Suprapubic skin (tissue), 3 donors: ENCODE measurements around the gene COQ8A.

ENCODE experiments used
- EP300 ChIP-seq: sonication (generic); formaldehyde crosslinking; IDR thresholded peaks from one replicate; pipeline ENCODE4 v1.6.1; 2017; ENCODE audit warnings: antibody characterized with exemption
- POLR2A ChIP-seq, 2 donors: fragments of 450-650 bp; IDR thresholded peaks; one replicate each; pipeline ENCODE4 v1.6.1; 2017; ENCODE audit warnings: antibody characterized with exemption in 2 of 2, mild to moderate bottlenecking in 2 of 2, moderate library complexity in 2 of 2
- TF ChIP-seq, protein P1 (sequence below), 2 donors: fragments of 200-600 bp in 1 of 2; fragments of 450-650 bp in 1 of 2; sonication (generic) in 1 of 2; IDR thresholded peaks; one replicate each; pipeline ENCODE4 v1.5.1; 2016 to 2019; ENCODE audit warnings: antibody characterized with exemption in 2 of 2, mild to moderate bottlenecking in 1 of 2, moderate library complexity in 1 of 2

DNA sequence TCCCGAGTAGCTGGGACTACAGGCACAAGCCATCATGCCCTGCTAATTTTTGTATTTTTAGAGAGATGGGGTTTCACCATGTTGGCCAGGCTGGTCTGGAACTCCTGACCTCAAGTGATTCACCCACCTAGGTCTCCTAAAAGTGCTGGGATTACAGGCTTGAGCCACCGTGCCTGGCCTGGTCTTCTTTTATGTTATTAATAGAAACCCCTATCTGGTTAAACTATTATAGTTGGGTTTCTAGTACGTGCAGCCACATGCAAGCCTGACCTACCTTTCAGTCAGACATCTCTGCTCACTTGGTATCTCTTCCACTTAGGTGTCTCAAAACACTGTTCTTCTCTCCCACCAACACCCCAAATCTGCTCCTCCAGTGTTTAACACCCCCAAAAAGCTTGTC is 35.3 kb upstream of the COQ8A start:
- no peak for TF ChIP-seq POLR2A (IDR thresholded peaks at IDR 0.05)
- TF ChIP-seq, protein P1, sequence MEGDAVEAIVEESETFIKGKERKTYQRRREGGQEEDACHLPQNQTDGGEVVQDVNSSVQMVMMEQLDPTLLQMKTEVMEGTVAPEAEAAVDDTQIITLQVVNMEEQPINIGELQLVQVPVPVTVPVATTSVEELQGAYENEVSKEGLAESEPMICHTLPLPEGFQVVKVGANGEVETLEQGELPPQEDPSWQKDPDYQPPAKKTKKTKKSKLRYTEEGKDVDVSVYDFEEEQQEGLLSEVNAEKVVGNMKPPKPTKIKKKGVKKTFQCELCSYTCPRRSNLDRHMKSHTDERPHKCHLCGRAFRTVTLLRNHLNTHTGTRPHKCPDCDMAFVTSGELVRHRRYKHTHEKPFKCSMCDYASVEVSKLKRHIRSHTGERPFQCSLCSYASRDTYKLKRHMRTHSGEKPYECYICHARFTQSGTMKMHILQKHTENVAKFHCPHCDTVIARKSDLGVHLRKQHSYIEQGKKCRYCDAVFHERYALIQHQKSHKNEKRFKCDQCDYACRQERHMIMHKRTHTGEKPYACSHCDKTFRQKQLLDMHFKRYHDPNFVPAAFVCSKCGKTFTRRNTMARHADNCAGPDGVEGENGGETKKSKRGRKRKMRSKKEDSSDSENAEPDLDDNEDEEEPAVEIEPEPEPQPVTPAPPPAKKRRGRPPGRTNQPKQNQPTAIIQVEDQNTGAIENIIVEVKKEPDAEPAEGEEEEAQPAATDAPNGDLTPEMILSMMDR (IDR thresholded peaks at IDR 0.05) = no peak
- TF ChIP-seq EP300 = no peak
